ENCODE results near the gene RTP5. TPM values are rescaled to one million over a fixed set of nuclear protein-coding genes. Genes with fewer than 3 reads are reported as not detected.

RTP5 gene
- total and polyA plus RNA-seq, 8 donors: 0.02 to 0.19 TPM; not detected in 6

DNA sequence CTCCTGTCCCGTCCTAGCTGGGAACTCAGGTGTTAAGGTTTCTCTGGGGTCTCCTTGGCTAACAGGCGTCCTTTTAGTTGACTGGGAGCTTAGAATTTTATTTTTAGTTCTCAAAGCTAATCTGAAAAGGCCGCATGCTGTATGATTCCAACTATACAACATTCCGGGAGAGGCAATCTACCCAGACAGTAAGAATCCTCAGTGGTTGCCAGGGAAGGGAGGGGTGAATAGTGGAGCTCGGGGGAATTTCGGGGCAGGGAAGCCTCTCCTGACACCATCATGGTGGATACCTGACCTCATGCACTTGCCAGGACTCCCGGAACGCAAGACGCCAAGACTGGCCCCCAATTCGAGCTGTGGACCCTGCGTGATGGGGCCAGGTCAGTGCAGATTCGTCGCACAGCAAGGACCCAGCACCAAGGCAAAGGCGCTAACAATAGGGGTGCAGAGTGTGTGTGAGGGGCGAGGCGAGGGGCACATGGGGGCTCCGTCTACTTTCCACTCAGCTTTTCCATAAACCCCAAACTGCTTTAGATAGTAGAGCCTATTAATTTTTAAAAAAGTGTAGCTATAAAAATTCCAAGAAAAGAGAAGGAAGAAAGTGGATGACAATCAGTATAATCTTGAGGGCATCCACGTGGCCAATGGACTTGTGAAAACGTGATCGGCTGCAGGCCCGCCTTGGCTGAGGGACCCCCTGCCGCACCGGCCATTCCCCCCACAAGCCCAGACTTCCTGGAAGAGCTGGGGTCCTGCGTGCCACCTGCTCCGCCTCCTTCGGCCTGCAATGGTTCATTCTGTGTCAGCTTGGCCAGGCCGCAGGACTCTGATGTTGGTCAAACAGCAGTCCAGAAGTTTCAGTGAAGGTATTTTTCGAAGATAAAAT is 28.1 kb upstream of the RTP5 start:
- ATAC-seq (no peak), DNase-seq (no peak), FAIRE-seq (no peak)
- no peaks in the 10 kb centered on the region for H3K9me3 ChIP-seq
- H3K27me3 ChIP-seq: no peaks in the 10 kb centered on the region
- no peaks in the 10 kb centered on the region for H3K36me3 ChIP-seq
- no peak overlapping the region for H3K4me3 ChIP-seq
- intact Hi-C loops (cut with DNase I): no loop called here
- 72 to 81% methylated on average over 28 of the region's 28 CpGs for WGBS, 2 donors
- H3K27ac ChIP-seq: no peak overlapping the region
- TF ChIP-seq, protein P1, sequence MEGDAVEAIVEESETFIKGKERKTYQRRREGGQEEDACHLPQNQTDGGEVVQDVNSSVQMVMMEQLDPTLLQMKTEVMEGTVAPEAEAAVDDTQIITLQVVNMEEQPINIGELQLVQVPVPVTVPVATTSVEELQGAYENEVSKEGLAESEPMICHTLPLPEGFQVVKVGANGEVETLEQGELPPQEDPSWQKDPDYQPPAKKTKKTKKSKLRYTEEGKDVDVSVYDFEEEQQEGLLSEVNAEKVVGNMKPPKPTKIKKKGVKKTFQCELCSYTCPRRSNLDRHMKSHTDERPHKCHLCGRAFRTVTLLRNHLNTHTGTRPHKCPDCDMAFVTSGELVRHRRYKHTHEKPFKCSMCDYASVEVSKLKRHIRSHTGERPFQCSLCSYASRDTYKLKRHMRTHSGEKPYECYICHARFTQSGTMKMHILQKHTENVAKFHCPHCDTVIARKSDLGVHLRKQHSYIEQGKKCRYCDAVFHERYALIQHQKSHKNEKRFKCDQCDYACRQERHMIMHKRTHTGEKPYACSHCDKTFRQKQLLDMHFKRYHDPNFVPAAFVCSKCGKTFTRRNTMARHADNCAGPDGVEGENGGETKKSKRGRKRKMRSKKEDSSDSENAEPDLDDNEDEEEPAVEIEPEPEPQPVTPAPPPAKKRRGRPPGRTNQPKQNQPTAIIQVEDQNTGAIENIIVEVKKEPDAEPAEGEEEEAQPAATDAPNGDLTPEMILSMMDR (IDR thresholded peaks at IDR 0.05): no peak
- H3K4me1 ChIP-seq: peaks cover 0 to 7% (median 0%) of the 10 kb centered on the region in 3 donors

DNA sequence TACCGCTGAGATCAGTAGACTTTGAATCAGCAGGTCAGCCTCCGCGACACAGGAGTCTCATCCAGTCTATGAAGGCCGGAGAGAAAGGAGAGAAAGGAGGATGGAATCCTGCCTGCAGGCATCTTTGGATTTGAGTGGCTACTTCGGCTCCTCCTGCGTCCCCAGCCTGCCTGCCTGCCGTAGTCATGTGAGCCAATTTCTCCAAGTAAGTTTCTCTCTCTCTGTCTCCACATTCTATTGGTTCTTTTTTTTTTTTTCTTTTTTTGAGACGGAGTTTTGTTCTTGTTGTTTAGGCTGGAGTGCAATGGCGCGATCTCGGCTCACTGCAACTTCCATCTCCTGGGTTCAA is 27.5 kb upstream of the RTP5 start:
- Histone ChIP-seq H3K4me3 (no peak overlapping the region), H3K27ac (no peak overlapping the region), H3K4me1 (peaks cover 0 to 7% (median 0%) of the 10 kb centered on the region in 3 donors), H3K36me3 (no peaks in the 10 kb centered on the region), H3K27me3 (no peaks in the 10 kb centered on the region), H3K9me3 (no peaks in the 10 kb centered on the region)
- ATAC-seq: no peak
- 76 to 81% methylated on average over 11 of the region's 11 CpGs for WGBS, 2 donors
- DNase-seq: no peak
- no peak for FAIRE-seq
- intact Hi-C loops (cut with DNase I): no loop called here
- TF ChIP-seq, protein P1 (IDR thresholded peaks at IDR 0.05): no peak

DNA sequence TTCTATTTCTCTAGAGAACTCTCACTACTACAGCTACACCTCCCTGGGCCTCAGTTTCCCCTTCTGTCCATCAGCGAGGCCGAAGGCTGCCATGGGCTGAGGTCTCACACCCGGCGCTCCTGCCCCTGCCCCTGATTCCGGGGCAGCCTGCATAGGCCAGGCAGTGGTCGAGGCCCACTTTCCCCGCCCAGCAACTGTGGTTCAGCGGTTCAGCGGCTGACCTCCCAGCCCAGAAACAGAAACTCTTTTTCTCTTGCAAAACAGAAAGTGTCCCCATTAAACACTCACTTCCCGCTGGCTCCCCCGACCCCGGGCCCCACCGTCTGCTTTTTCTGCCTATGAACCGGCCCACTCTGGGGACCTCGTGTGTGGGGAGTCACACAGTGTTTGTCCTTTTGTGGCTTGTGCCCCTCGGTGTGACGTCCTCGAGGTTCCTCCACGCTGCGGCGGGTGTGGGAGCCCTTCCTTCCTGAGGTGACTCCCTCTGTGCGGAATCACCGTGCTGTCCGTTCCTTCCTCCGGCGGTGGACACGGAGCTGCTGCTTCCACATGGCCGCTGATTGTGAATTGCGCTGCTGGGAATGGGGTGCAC is 26.8 kb upstream of the RTP5 start:
- DNase-seq: peak in 2 of 6 donors; percentile 61 to 65
- intact Hi-C loops (cut with DNase I): no loop called here
- H3K36me3 ChIP-seq: no peaks in the 10 kb centered on the region
- ATAC-seq: peak in 3 of 4 donors; percentile 13 to 31 (median 28)
- H3K27me3 ChIP-seq: no peaks in the 10 kb centered on the region
- TF ChIP-seq, protein P1 (IDR thresholded peaks at IDR 0.05): no peak
- no peaks in the 10 kb centered on the region for H3K9me3 ChIP-seq
- H3K4me1 ChIP-seq: peaks cover 0 to 7% (median 0%) of the 10 kb centered on the region in 3 donors
- peak overlapping the region in 1 of 4 donors; percentile 30 for H3K27ac ChIP-seq
- no peak for FAIRE-seq
- peak overlapping the region in 1 of 4 donors; percentile 19 for H3K4me3 ChIP-seq
- 76 to 77% methylated on average over 29 of the region's 29 CpGs for WGBS, 2 donors

DNA sequence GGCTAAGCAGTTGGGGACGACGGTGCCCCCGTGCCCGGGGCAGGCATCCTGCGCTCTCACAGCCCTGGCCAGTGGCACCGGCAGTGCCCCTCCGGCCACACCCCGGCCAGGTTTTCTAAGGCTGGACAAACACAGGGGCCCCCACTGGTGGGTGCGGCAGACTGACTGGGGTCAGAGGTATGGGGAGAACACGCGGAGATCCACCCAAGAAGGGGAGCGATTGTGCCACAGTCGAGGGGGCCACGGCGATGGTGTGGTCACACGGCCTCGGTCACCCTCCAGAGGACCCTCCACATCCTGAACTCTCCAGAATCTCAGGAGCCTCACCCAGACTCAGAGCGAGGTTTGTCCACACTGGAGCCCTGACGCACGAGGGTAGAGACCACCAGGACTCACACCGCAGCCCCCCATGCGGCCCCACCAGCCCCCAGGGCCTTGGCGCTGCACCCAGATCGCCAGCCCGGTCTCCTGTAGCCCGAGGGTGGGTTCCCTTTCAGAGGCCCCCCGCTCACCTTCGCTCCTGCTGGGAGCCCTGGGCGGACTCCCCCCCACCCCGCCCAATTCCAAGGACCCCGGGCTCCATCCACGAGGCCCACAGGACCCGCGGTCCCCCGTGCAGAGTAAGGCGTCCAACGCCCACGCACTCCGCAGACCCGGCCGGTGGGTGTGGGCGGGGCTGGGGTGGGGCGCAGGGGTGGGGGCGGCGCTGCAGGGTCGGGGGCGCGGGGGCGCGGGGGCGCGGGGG is 26.0 kb upstream of the RTP5 start:
- Histone ChIP-seq H3K36me3 (no peaks in the 10 kb centered on the region), H3K27me3 (no peaks in the 10 kb centered on the region), H3K4me3 (peak overlapping the region in 2 of 4 donors; percentile 31 to 37), H3K4me1 (peaks cover 0 to 7% (median 0%) of the 10 kb centered on the region in 3 donors), H3K9me3 (no peaks in the 10 kb centered on the region), H3K27ac (peak overlapping the region in 1 of 4 donors; percentile 30)
- FAIRE-seq (no peak), ATAC-seq (peak in 1 of 4 donors; percentile 3), DNase-seq (peak in 2 of 6 donors; percentile 42 to 72)
- intact Hi-C loops (cut with DNase I): no loop called here
- TF ChIP-seq, protein P1 (IDR thresholded peaks at IDR 0.05): no peak
- 55 to 56% methylated on average over 46 to 48 of the region's 52 CpGs for WGBS, 2 donors
